AG10803 (cell line): ENCODE measurements around the gene STUM.

ENCODE experiments used
- DNase-seq: peaks from one replicate; pipeline ENCODE4 v3.0.0; 2010; ENCODE audit warnings: low read depth
- H3K4me3 ChIP-seq: 2 replicates; pipeline ENCODE4 v1.5.1; 2011; ENCODE audit warnings: mild to moderate bottlenecking, low read length, control low read depth
- TF ChIP-seq, protein P1 (sequence below): conservative IDR thresholded peaks from 2 replicates; pipeline ENCODE4 v1.5.1; 2011; ENCODE audit warnings: mild to moderate bottlenecking, low read length, control low read depth, inconsistent platforms

Gene STUM

DNA sequence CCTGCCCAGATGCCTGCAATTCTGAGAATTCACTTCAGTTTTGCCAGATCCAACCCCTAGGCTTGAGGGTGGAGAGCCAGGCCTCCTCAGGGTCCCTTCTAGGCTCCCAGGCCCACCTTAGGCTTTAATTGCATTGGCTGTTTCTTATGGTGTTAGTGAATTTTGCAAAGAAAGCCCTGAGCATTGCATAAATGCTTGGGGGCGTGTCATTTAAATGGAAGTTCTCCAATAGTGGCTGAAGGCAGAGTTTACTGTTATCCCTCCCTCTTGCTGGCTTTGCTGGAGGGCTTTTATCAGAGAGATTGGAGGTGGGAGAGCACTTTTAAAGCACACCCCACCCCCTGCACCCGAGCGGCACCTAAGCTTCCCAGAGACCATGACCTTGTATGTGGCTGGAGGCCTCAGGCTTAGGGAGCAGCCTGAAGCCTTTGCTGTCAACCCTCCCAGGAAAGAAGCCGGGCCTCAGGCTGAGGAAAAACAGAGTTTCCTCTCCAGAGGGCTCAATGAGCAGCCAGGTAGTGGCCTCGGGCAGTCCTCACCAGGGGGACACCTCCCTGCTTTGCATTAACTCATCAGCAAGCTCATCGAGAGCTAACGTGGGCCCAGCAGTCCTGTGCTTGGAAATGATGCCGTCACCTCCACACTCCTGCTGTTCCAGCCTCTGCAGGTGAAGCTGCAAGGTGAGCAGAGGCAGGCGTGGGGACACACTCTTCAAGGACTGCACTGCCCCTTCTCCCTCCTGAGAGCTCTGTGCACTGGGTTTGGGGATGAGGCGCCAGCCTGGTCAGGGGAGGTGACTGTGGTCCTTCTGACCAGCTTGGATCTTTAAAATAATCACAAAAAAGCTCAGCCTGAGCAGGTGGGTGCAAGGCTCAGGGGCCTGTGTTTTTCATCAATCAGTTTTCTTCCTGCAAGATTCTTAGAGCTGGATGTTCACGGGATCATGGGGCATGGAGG lies 58.0 kb downstream of the STUM start:
- DNase-seq: peak; percentile 17
- TF ChIP-seq, protein P1, sequence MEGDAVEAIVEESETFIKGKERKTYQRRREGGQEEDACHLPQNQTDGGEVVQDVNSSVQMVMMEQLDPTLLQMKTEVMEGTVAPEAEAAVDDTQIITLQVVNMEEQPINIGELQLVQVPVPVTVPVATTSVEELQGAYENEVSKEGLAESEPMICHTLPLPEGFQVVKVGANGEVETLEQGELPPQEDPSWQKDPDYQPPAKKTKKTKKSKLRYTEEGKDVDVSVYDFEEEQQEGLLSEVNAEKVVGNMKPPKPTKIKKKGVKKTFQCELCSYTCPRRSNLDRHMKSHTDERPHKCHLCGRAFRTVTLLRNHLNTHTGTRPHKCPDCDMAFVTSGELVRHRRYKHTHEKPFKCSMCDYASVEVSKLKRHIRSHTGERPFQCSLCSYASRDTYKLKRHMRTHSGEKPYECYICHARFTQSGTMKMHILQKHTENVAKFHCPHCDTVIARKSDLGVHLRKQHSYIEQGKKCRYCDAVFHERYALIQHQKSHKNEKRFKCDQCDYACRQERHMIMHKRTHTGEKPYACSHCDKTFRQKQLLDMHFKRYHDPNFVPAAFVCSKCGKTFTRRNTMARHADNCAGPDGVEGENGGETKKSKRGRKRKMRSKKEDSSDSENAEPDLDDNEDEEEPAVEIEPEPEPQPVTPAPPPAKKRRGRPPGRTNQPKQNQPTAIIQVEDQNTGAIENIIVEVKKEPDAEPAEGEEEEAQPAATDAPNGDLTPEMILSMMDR: no peak
- H3K4me3 ChIP-seq: no peak overlapping the region

DNA sequence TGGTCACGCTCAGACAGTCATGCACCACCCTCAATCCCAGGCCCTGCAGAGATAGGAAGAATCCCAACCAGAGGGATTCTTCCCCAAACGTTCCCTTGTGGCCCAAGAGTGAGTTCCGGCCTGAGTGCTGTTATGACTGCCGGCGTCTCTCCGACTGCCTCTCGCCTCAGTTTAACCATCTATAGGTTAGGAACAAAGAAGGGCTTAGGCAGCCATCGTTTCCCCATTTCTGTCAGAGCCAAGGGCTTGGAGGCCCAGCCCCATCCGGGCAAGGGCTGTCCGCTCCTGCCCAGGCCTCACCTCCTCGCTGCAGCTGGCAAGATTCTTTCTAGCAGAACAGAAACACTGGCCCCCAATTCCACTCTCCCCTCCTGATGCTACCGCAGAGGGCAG lies 58.7 kb downstream of the STUM start:
- H3K4me3 ChIP-seq: no peak overlapping the region
- no peak for DNase-seq
- TF ChIP-seq, protein P1: no peak

GRCh38 chr1:226607821-226608220 lies 59.3 kb downstream of the STUM start:
- H3K4me3 ChIP-seq: no peak overlapping the region
- no peak for DNase-seq
- TF ChIP-seq, protein P1: no peak

DNA sequence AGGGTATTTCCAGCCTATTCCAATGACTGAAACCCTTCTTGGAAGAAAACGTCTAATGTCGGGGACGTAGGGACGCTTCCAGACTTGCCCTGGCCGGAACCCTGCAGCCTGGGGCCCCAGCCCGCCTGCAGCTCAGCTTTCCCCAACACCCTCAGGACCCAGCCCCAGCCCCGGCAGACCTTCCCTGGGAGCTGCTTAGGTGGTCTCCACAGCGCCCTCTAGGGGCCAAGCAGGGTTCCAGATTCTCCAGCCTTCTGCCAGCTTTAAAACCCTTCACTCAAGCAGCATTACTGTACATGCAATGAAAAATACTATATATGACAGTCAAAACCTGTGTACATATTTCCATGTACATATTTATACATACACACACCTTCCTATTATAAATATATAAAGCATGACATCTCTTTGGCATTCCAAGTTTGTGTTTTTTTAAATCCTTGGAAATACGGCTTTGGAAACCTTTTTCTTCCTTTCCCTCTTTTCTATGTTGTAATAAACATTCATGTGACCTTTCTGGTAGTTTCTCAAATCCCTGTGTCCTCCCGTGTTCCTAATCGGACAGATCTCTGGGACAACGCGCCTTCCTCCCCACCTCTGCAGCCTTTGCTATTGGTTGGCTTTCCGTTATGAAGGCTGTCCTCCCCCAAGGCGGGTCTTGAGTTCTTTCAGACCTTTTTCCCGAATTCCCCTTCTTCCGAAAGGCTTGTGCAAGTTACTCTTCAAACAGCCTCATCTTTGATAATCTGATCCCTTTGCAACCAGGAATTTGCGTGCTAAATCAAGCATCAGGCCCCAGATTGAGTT lies 60.3 kb downstream of the STUM start:
- TF ChIP-seq, protein P1: peak; percentile 74
- peak; percentile 53 for DNase-seq
- H3K4me3 ChIP-seq: no peak overlapping the region

DNA sequence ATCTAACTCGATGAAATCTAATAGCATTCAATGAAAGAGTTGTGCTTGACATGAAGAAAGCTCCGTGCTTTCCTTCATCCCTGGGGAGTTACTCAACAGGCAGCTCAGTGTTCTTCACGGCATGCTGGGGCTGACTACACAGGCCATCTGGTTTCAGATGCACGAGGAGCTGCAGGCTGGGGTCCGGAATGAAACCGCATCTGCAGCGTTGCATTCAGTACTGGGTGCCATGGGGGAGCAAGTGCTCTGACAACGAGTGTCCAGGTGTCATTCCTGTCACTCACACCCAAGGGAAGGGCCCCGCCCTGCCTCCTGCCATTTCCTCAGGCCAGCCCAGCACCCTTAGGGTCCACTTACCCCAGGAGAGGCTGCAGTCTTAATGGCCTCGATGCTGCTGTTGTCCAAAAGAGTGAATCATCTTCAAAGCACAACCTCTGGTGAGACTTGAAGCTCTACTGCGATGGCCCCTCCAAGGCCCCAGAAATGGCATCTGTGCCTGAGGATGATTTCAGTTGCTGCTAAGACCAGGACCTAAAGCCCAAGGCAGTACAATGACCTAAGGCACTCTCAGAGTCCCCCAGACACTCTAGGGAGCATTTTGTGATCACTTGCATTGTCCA lies 61.4 kb downstream of the STUM start:
- DNase-seq: peak; percentile 79
- no peak overlapping the region for H3K4me3 ChIP-seq
- TF ChIP-seq, protein P1: no peak

DNA sequence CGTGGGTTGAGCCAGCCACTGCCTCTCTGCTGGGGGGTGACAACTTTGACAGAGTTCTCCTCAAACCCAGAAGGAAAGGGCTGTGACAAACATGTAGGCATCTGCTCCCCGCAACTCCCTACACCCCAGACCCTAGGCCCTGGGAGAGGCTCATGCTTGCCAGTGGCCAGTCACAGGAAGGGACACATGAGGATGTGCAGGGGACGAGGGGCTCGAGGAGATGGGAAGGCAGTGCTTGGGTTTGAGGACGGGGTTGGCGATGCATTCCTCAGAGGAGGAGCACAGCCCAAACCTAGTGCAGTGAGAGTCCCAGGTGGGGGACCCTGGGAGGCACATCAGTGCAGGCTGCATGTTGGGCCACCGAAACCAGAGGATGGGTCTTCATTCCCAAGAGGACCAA lies 62.1 kb downstream of the STUM start:
- no peak for DNase-seq
- no peak overlapping the region for H3K4me3 ChIP-seq
- TF ChIP-seq, protein P1: no peak
